ENCODE measurements around the gene RPL18. TPM values are rescaled to one million over a fixed set of nuclear protein-coding genes. Genes with fewer than 3 reads are reported as not detected.

The RPL18 gene
- total RNA-seq, 1 experiment from 2014 or later, result 1,812 TPM

- ChIA-PET POLR2A (no interaction called here), CTCF (no interaction called here)
- no peak overlapping the region for H3K4me3 Mint-ChIP-seq (ENCODE audit: unreplicated experiment)
- no TSS peak for BruUV-seq (replicated peaks)
- TF ChIP-seq CTCF (IDR thresholded peaks at IDR 0.05; ENCODE audit: insufficient read depth in 1 of 2, low read depth in 1 of 2, low read length in 1 of 2, severe bottlenecking in 1 of 2, unreplicated experiment in 1 of 2), result no peak
- no peaks in the 10 kb centered on the region for H3K36me3 ChIP-seq (ENCODE audit: control insufficient read depth, insufficient read depth, low read length)
- no peaks in the 10 kb centered on the region for H3K9me3 ChIP-seq
- no peak overlapping the region for H3K27ac Mint-ChIP-seq (ENCODE audit: unreplicated experiment)
- no peak overlapping the region for H3K4me3 ChIP-seq (ENCODE audit: low read depth, low read length)
- no peaks in the 10 kb centered on the region for H3K27me3 Mint-ChIP-seq (ENCODE audit: insufficient read depth, unreplicated experiment)
- intact Hi-C loops (cut with micrococcal nuclease; ENCODE audit: unreplicated experiment), result no loop called here
- peaks cover 5% of the 10 kb centered on the region for H3K36me3 Mint-ChIP-seq (ENCODE audit: insufficient read depth, unreplicated experiment)
- peaks cover 2% of the 10 kb centered on the region for H3K4me1 ChIP-seq
- no peak for DNase-seq
- H3K27me3 ChIP-seq (replicated peaks; ENCODE audit: control insufficient read depth, insufficient read depth, low read length), result no peaks in the 10 kb centered on the region
- peaks cover 2% of the 10 kb centered on the region for H3K4me1 Mint-ChIP-seq (ENCODE audit: low read depth, unreplicated experiment)
- H3K9me3 Mint-ChIP-seq (ENCODE audit: unreplicated experiment), result no peaks in the 10 kb centered on the region
Measured at GRCh38 chr19:48596679-48597465, 22.1 kb downstream of the RPL18 start.

- Mint-ChIP-seq H3K27me3 (ENCODE audit: insufficient read depth, unreplicated experiment) (no peaks in the 10 kb centered on the region), H3K36me3 (ENCODE audit: insufficient read depth, unreplicated experiment) (no peaks in the 10 kb centered on the region), H3K4me3 (ENCODE audit: unreplicated experiment) (no peak overlapping the region), H3K27ac (ENCODE audit: unreplicated experiment) (no peak overlapping the region), H3K9me3 (ENCODE audit: unreplicated experiment) (no peaks in the 10 kb centered on the region), H3K4me1 (ENCODE audit: low read depth, unreplicated experiment) (no peaks in the 10 kb centered on the region)
- no TSS peak for BruUV-seq (replicated peaks)
- H3K4me1 ChIP-seq, result no peaks in the 10 kb centered on the region
- H3K4me3 ChIP-seq (ENCODE audit: low read depth, low read length), result no peak overlapping the region
- ChIA-PET CTCF (no interaction called here), POLR2A (no interaction called here)
- no peak for TF ChIP-seq CTCF (IDR thresholded peaks at IDR 0.05; ENCODE audit: insufficient read depth in 1 of 2, low read depth in 1 of 2, low read length in 1 of 2, severe bottlenecking in 1 of 2, unreplicated experiment in 1 of 2)
- no peaks in the 10 kb centered on the region for H3K36me3 ChIP-seq (ENCODE audit: control insufficient read depth, insufficient read depth, low read length)
- intact Hi-C loops (cut with micrococcal nuclease; ENCODE audit: unreplicated experiment), result no loop called here
- no peak for DNase-seq
- H3K9me3 ChIP-seq, result no peaks in the 10 kb centered on the region
- H3K27me3 ChIP-seq (replicated peaks; ENCODE audit: control insufficient read depth, insufficient read depth, low read length), result no peaks in the 10 kb centered on the region
Measured at GRCh38 chr19:48596237-48596636, 22.7 kb downstream of the RPL18 start.

- no peaks in the 10 kb centered on the region for H3K4me1 Mint-ChIP-seq (ENCODE audit: low read depth, unreplicated experiment)
- DNase-seq, result no peak
- no peaks in the 10 kb centered on the region for H3K9me3 Mint-ChIP-seq (ENCODE audit: unreplicated experiment)
- BruUV-seq (replicated peaks), result no TSS peak
- no peaks in the 10 kb centered on the region for H3K27me3 Mint-ChIP-seq (ENCODE audit: insufficient read depth, unreplicated experiment)
- no peaks in the 10 kb centered on the region for H3K36me3 Mint-ChIP-seq (ENCODE audit: insufficient read depth, unreplicated experiment)
- H3K9me3 ChIP-seq, result no peaks in the 10 kb centered on the region
- TF ChIP-seq CTCF (IDR thresholded peaks at IDR 0.05; ENCODE audit: insufficient read depth in 1 of 2, low read depth in 1 of 2, low read length in 1 of 2, severe bottlenecking in 1 of 2, unreplicated experiment in 1 of 2), result no peak
- no peak overlapping the region for H3K27ac Mint-ChIP-seq (ENCODE audit: unreplicated experiment)
- ChIA-PET CTCF (no interaction called here), POLR2A (no interaction called here)
- intact Hi-C loops (cut with micrococcal nuclease; ENCODE audit: unreplicated experiment), result no loop called here
- H3K4me1 ChIP-seq, result no peaks in the 10 kb centered on the region
- H3K27me3 ChIP-seq (replicated peaks; ENCODE audit: control insufficient read depth, insufficient read depth, low read length), result no peaks in the 10 kb centered on the region
- H3K4me3 Mint-ChIP-seq (ENCODE audit: unreplicated experiment), result no peak overlapping the region
- H3K36me3 ChIP-seq (ENCODE audit: control insufficient read depth, insufficient read depth, low read length), result no peaks in the 10 kb centered on the region
- no peak overlapping the region for H3K4me3 ChIP-seq (ENCODE audit: low read depth, low read length)
Measured at GRCh38 chr19:48595833-48596232, 23.1 kb downstream of the RPL18 start.

All from Caco-2 (cell line).